Measurements from ENCODE around the gene RIOX2.

- TF ChIP-seq CTCF (conservative IDR thresholded peaks at IDR 0.05; ENCODE audit: low read depth, low read length) (no peak), EZH2 (IDR thresholded peaks at IDR 0.05; ENCODE audit: borderline replicate concordance, low read depth, low read length, poor library complexity, severe bottlenecking) (no peak)
These were observed 22.5 kb downstream of the RIOX2 start for GRCh38 chr3:97949743-97950142.

Measured in A673 (cell line).